ENCODE measurements around the gene OLFM2. TPM values are rescaled to one million over a fixed set of nuclear protein-coding genes. Genes with fewer than 3 reads are reported as not detected.
"Not testable (repeated sequence)": the region's sequence is repeated elsewhere in the genome, so short reads cannot be mapped to it uniquely, and the experiment has no call there.

OLFM2 gene
- total and polyA plus RNA-seq, 10 donors = 1.5 to 4.6 (median 2.5) TPM

DNA sequence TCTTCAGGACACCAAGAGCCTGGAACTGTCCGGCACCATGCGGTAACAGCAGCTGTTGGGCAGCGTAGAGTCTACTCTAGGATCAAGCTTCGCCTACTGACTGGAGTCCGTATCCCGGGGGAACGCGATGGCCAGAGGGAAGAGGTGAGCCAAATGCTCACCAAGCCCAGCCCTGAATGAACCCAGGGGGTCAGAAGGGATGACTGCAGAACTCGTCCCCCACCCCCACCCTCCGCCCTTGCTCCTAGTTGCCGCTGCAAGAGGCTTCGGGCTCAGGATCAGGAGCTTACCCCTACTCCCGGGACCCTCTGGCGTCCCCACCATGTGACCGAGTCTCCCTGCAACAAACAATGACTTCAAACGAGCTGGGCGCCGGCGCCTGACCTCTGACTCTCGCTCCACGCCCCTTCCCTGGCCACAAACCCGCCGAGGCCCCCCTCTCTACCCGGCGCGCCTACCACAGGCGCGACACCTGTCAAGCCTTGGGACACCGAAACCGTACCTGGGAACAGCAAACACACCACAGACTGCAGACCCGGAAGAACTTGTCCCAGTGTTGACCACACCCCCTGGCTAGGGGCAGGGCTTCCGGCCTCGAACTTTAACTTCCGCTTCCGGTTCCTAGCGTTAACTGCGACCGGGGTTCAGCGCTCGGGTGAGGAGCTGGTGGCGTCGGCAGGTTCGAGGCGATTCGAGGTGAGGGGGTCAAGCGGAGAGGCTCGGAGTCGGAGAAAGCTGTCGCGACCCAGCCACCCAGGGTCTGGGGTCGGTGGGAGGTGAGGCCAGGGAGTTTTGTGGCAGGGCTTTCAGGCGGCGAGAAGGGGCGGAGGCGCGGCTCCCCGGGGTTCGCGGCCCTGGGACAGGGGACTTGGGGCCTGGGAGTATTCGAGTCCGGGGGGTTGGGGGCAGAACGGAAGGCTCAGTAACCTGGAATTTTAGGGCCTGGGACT is 108.8 kb downstream of the OLFM2 start, which contains the start of gene UBL5:
UBL5 (plus strand) TSS at position 630 of the 950 bp plus-strand sequence. CDS start 420 bp downstream, outside the sequence.
- H3K9me3 ChIP-seq = no peaks in the 10 kb centered on the region
- peaks cover 20 to 41% (median 32%) of the 10 kb centered on the region in 6 donors for H3K4me1 ChIP-seq
- peak; percentile 95 for DNase-seq
- 0 to 1% (median 1%) methylated on average over 35 to 62 of the region's 62 CpGs for WGBS, 5 donors
- TF ChIP-seq POLR2A (IDR thresholded peaks at IDR 0.05) (peak in 1 of 3 donors; percentile 42), POLR2AphosphoS5 (IDR thresholded peaks at IDR 0.05) (peak; percentile 96 to 98 (median 96))
- TF ChIP-seq, protein P1, sequence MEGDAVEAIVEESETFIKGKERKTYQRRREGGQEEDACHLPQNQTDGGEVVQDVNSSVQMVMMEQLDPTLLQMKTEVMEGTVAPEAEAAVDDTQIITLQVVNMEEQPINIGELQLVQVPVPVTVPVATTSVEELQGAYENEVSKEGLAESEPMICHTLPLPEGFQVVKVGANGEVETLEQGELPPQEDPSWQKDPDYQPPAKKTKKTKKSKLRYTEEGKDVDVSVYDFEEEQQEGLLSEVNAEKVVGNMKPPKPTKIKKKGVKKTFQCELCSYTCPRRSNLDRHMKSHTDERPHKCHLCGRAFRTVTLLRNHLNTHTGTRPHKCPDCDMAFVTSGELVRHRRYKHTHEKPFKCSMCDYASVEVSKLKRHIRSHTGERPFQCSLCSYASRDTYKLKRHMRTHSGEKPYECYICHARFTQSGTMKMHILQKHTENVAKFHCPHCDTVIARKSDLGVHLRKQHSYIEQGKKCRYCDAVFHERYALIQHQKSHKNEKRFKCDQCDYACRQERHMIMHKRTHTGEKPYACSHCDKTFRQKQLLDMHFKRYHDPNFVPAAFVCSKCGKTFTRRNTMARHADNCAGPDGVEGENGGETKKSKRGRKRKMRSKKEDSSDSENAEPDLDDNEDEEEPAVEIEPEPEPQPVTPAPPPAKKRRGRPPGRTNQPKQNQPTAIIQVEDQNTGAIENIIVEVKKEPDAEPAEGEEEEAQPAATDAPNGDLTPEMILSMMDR (IDR thresholded peaks at IDR 0.05 in 8 of 11, conservative IDR thresholded peaks at IDR 0.05 in 3 of 11) = no peak
- peak within 1 kb of the TSS; percentile 81 to 98 (median 88) for H3K4me3 ChIP-seq
- intact Hi-C loops (cut with DNase I; ENCODE audit: low total_unique reads) = no loop called here
- peak within 1 kb of the TSS; percentile 54 to 90 (median 87) for H3K27ac ChIP-seq
- H3K36me3 ChIP-seq = peaks cover 0 to 45% (median 18%) of the 10 kb centered on the region in 6 donors
- H3K27me3 ChIP-seq (replicated peaks in 1 of 7) = no peaks in the 10 kb centered on the region

DNA sequence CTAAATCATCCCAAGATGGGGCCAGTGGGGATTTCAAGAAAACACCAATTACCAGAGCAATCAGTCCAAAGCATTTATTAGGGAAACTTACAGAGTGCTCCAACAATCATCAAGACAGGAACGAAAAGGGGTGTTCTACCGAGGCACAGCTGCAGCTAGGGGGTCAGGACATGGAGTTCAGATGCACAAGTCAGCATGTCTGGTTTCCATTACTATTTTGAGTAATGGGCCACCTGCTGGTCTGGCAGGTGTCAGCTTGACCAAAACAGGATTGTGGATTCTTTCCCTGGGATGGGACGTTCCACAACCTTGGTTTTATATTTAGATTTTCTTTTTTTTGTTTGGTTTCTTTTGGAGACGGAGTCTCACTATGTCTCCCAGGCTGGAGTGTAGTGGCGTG is 112.5 kb downstream of the OLFM2 start:
- H3K4me3 ChIP-seq = no peak overlapping the region
- WGBS, 5 donors = 88 to 95% (median 91%) methylated on average over 5 of the region's 5 CpGs
- no peak for TF ChIP-seq POLR2A (IDR thresholded peaks at IDR 0.05)
- TF ChIP-seq POLR2AphosphoS5 (IDR thresholded peaks at IDR 0.05) = no peak
- TF ChIP-seq, protein P1 (IDR thresholded peaks at IDR 0.05 in 8 of 11, conservative IDR thresholded peaks at IDR 0.05 in 3 of 11) = no peak
- peaks cover 0 to 18% (median 0%) of the 10 kb centered on the region in 6 donors for H3K36me3 ChIP-seq
- H3K27me3 ChIP-seq (replicated peaks in 1 of 7) = no peaks in the 10 kb centered on the region
- H3K9me3 ChIP-seq = no peaks in the 10 kb centered on the region
- H3K4me1 ChIP-seq = peaks cover 17 to 36% (median 30%) of the 10 kb centered on the region in 6 donors
- intact Hi-C loops (cut with DNase I; ENCODE audit: low total_unique reads) = no loop called here
- H3K27ac ChIP-seq = no peak overlapping the region
- no peak for DNase-seq

DNA sequence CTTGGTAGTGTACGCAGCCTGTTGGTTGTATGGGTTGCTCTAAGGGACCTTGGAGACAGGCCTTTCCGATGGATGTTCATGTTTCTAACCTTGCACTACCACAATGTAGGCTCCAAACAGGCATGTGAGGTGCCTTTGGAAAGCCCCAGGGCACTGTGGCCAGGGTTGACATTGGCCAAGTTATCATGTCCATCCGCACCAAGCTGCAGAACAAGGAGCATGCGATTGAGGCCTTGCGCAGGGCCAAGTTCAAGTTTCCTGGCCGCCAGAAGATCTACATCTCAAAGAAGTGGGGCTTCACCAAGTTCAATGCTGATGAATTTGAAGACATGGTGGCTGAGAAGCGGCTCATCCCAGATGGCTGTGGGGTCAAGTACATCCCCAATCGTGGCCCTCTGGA is 116.3 kb downstream of the OLFM2 start:
- H3K27me3 ChIP-seq (replicated peaks in 1 of 7); DNase-seq; intact Hi-C loops (cut with DNase I; ENCODE audit: low total_unique reads): not testable (repeated sequence)
- peaks cover 0 to 14% (median 10%) of the 10 kb centered on the region in 8 donors for H3K9me3 ChIP-seq
- 93 to 96% (median 93%) methylated on average over 6 to 8 of the region's 8 CpGs for WGBS, 5 donors
- H3K4me3 ChIP-seq = peak overlapping the region in 6 of 8 donors; percentile 2 to 97 (median 83)
- H3K36me3 ChIP-seq = peaks cover 0 to 31% (median 6%) of the 10 kb centered on the region in 6 donors
- peak overlapping the region; percentile 43 to 99 (median 94) for H3K27ac ChIP-seq
- peaks cover 9 to 36% (median 24%) of the 10 kb centered on the region in 6 donors for H3K4me1 ChIP-seq

DNA sequence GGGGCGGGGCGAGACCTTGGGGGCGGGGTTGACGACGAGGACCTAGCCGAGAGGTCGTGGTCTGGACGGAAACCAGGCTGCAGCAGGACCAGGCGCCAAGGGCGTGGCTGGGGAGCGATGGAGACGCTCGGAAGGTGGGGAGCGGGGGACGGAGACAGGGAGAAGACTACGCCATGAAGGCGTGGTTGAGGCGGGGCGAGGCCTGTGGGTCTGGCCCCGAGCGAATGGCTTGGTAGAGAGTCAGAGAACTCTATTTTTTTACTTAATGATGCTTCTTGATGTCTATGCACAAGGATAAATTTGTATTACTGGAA is 116.8 kb downstream of the OLFM2 start:
- H3K9me3 ChIP-seq = peaks cover 0 to 19% (median 12%) of the 10 kb centered on the region in 8 donors
- H3K27me3 ChIP-seq (replicated peaks in 1 of 7) = no peaks in the 10 kb centered on the region
- intact Hi-C loops (cut with DNase I; ENCODE audit: low total_unique reads) = no loop called here
- H3K4me1 ChIP-seq = peaks cover 9 to 36% (median 24%) of the 10 kb centered on the region in 6 donors
- WGBS, 5 donors = 0 to 1% (median 0%) methylated on average over 15 to 21 of the region's 21 CpGs
- no peak for DNase-seq
- peak; percentile 49 to 71 (median 56) for TF ChIP-seq POLR2AphosphoS5 (IDR thresholded peaks at IDR 0.05)
- TF ChIP-seq, protein P1 (IDR thresholded peaks at IDR 0.05 in 8 of 11, conservative IDR thresholded peaks at IDR 0.05 in 3 of 11) = peak in 1 of 11 experiments; percentile 4
- TF ChIP-seq POLR2A (IDR thresholded peaks at IDR 0.05) = no peak
- peak overlapping the region; percentile 2 to 97 (median 61) for H3K4me3 ChIP-seq
- peaks cover 0 to 31% (median 6%) of the 10 kb centered on the region in 6 donors for H3K36me3 ChIP-seq
- H3K27ac ChIP-seq = peak overlapping the region; percentile 43 to 99 (median 94)

Measured in spleen (tissue), 11 donors.